GM12878 (cell line): Measurements from ENCODE around the gene TEX28. TPM values are rescaled to one million over a fixed set of nuclear protein-coding genes. Genes with fewer than 3 reads are reported as not detected.

ENCODE experiments used
- ATAC-seq: fragments of 200-7000 bp; cut with Tn5 transposase; 3 replicates; pipeline ENCODE4 v1.9.1; 2020; ENCODE audit warnings: mild to moderate bottlenecking, moderate library complexity
- BruUV-seq: library from RNA; stranded (reverse); fragments of 400-500 nt; replicated peaks from 2 replicates; lab custom pipeline; 2021; lab: Mats Ljungman, UMichigan
- CTCF ChIA-PET: fragments of 300-600 bp; sonication (Branson Sonifier 250); formaldehyde crosslinking; extraction: SDS; loops from one replicate; lab custom pipeline; 2021; ENCODE audit warnings: inconsistent platforms; lab: Yijun Ruan, JAX
- POLR2A ChIA-PET: fragments of 350-600 bp; formaldehyde crosslinking; extraction: SDS; loops from one replicate; lab custom pipeline; 2021; ENCODE audit warnings: inconsistent platforms; lab: Charles Lee
- RAD21 ChIA-PET: fragments of 300-600 bp; sonication (Branson Sonifier 250); formaldehyde crosslinking; loops from one replicate; lab custom pipeline; 2023; ENCODE audit warnings: antibody characterized with exemption; ENCODE audit not compliant: unreplicated experiment; lab: Charles Lee
- SMC1A ChIA-PET: fragments of 300-600 bp; sonication (Branson Sonifier 250); formaldehyde crosslinking; loops from one replicate; lab custom pipeline; 2023; ENCODE audit not compliant: unreplicated experiment, uncharacterized antibody; lab: Charles Lee
- DNase-seq: peaks from one replicate; pipeline ENCODE4 v3.0.0-alpha.2; 2011; ENCODE audit warnings: low read depth, low spot score
- FAIRE-seq: peaks from 3 replicates; lab custom pipeline; 2011; peaks lifted over from hg19 to GRCh38; lab: Jason Lieb, UNC
- H2AFZ ChIP-seq: 2 replicates; pipeline ENCODE4 v1.6.0; 2011; ENCODE audit warnings: low read depth, low read length, control low read depth; ENCODE audit not compliant: control insufficient read depth
- H3K27ac ChIP-seq: 2 replicates; pipeline ENCODE4 v1.5.1; 2011; ENCODE audit warnings: control low read depth; ENCODE audit not compliant: control insufficient read depth, insufficient read depth
- H3K27me3 ChIP-seq, 2 experiments: replicated peaks in 1 of 2; 2 replicates each; pipeline versions ENCODE4 v1.6.0 to v1.6.1; 2011; ENCODE audit warnings: low read length in 1 of 2; ENCODE audit not compliant: control insufficient read depth in 2 of 2, insufficient read depth in 2 of 2
- H3K36me3 ChIP-seq, 2 experiments: 2 replicates each; pipeline ENCODE4 v1.5.1; 2011; ENCODE audit warnings: low read length in 1 of 2; ENCODE audit not compliant: control insufficient read depth in 2 of 2, insufficient read depth in 2 of 2
- H3K4me1 ChIP-seq: 2 replicates; pipeline ENCODE4 v1.6.1; 2011; ENCODE audit warnings: mild to moderate bottlenecking, low read length, moderate library complexity, mixed read lengths; ENCODE audit not compliant: control insufficient read depth, insufficient read depth
- H3K4me2 ChIP-seq: 2 replicates; pipeline ENCODE4 v1.6.0; 2011; ENCODE audit warnings: control low read depth; ENCODE audit not compliant: control insufficient read depth, insufficient read depth
- H3K4me3 ChIP-seq: fragments of 200-600 bp; sonication (generic); 2 replicates; pipeline ENCODE4 v1.5.1; 2016
- H3K79me2 ChIP-seq: 2 replicates; pipeline ENCODE4 v1.6.0; 2011; ENCODE audit warnings: low read length; ENCODE audit not compliant: control insufficient read depth, insufficient read depth
- H3K9ac ChIP-seq: 2 replicates; pipeline ENCODE4 v1.8.0; 2011; ENCODE audit warnings: low read length, control low read depth, mixed read lengths; ENCODE audit not compliant: control insufficient read depth, insufficient read depth
- H3K9me3 ChIP-seq: replicated peaks from 3 replicates; pipeline ENCODE4 v1.5.1; 2011; ENCODE audit warnings: mild to moderate bottlenecking, low read length; ENCODE audit not compliant: control insufficient read depth, insufficient read depth
- H4K20me1 ChIP-seq: 2 replicates; pipeline ENCODE4 v1.6.0; 2011; ENCODE audit not compliant: control insufficient read depth, insufficient read depth
- CEBPB ChIP-seq, 2 experiments: fragments of 150-350 bp in 1 of 2; IDR thresholded peaks; 2 replicates each; pipeline ENCODE4 v1.6.1; 2012 to 2014; ENCODE audit warnings: low read depth in 2 of 2, low read length in 2 of 2, borderline replicate concordance in 1 of 2, inconsistent platforms in 1 of 2
- CREM ChIP-seq: IDR thresholded peaks from 2 replicates; pipeline ENCODE4 v1.6.1; 2014; ENCODE audit warnings: antibody characterized with exemption, low read depth
- E2F4 ChIP-seq: IDR thresholded peaks from 2 replicates; pipeline ENCODE4 v1.6.1; 2012; ENCODE audit warnings: low read depth, low read length, improper control_type of control experiment
- EP300 ChIP-seq, 2 experiments: fragments of 150-350 bp in 1 of 2; IDR thresholded peaks; 2 replicates each; pipeline ENCODE4 v1.6.1; 2011 to 2012; ENCODE audit warnings: low read depth in 2 of 2, low read length in 2 of 2, borderline replicate concordance in 1 of 2, improper control_type of control experiment in 1 of 2, inconsistent platforms in 1 of 2; ENCODE audit not compliant: control insufficient read depth in 1 of 2
- MAX ChIP-seq: IDR thresholded peaks from 2 replicates; pipeline ENCODE4 v1.6.1; 2012; ENCODE audit warnings: low read depth, low read length, improper control_type of control experiment
- MEF2B ChIP-seq: fragments of 450-650 bp; IDR thresholded peaks from 2 replicates; pipeline ENCODE4 v1.6.1; 2018; ENCODE audit warnings: mild to moderate bottlenecking, moderate library complexity; ENCODE audit not compliant: partially characterized antibody, poor library complexity, severe bottlenecking
- NFIC ChIP-seq: IDR thresholded peaks from 2 replicates; pipeline ENCODE4 v1.6.1; 2012; ENCODE audit warnings: low read depth, mild to moderate bottlenecking, inconsistent platforms, low read length, moderate library complexity
- NR2C2 ChIP-seq: IDR thresholded peaks from 2 replicates; pipeline ENCODE4 v1.6.1; 2011; ENCODE audit warnings: borderline replicate concordance, low read depth; ENCODE audit not compliant: control insufficient read depth, insufficient read length
- RFX5 ChIP-seq: IDR thresholded peaks from 2 replicates; pipeline ENCODE4 v1.6.1; 2011; ENCODE audit warnings: low read depth, low read length, improper control_type of control experiment
- WGBS: methylation state at CpG from one replicate; pipeline ENCODE4 v1.1.6; 2016; ENCODE audit warnings: low lambda C conversion rate; ENCODE audit not compliant: insufficient replicate concordance, insufficient coverage; ENCODE audit errors: missing lambda C conversion rate; 5-methylcytosine and 5-hydroxymethylcytosine counted together
- in situ Hi-C: fragments of 300-500 bp; cut with MboI; formaldehyde crosslinking; loops from 9 replicates; pipeline ENCODE4 v1.14.3; 2018; ENCODE audit warnings: mixed read lengths
- intact Hi-C: fragments of 100-400 bp; cut with micrococcal nuclease; formaldehyde crosslinking; loops from one replicate; pipeline ENCODE4 v1.14.2; 2022; ENCODE audit not compliant: unreplicated experiment
- polyA plus RNA-seq, 11 experiments: library from polyadenylated mRNA; depleted of rRNA in 4 of 11; unstranded in 6 of 11; stranded (reverse) in 5 of 11; fragments of >200 nt; fragmentation: Nextera tagmentation in 4 of 11; fragmentation: Illumina TruSeq in 1 of 11; extraction: Ambion mirVana in 4 of 11; extraction: Trizol in 1 of 11; gene quantifications; 1 replicate in 1 of 11; 2 replicates in 10 of 11; pipeline versions ENCODE4 v1.2.1 to v1.2.3, GENCODE V29; 2011 to 2016; ENCODE audit warnings: inconsistent platforms in 2 of 11, missing spikeins in 2 of 11, low read depth in 1 of 11
- total RNA-seq, 4 experiments: library from RNA; depleted of rRNA in 3 of 4; stranded (reverse); fragments of >200 nt in 3 of 4; fragmentation: Illumina TruSeq in 1 of 4; extraction: Trizol in 1 of 4; gene quantifications; 2 replicates each; pipeline versions ENCODE4 v1.2.1 to v1.2.3, GENCODE V29; 2013 to 2021

The TEX28 gene
- total and polyA plus RNA-seq, 10 of the 15 experiments (the other 5 are each of a cell fraction or from before 2014, with no cell fraction given) = not detected

DNA sequence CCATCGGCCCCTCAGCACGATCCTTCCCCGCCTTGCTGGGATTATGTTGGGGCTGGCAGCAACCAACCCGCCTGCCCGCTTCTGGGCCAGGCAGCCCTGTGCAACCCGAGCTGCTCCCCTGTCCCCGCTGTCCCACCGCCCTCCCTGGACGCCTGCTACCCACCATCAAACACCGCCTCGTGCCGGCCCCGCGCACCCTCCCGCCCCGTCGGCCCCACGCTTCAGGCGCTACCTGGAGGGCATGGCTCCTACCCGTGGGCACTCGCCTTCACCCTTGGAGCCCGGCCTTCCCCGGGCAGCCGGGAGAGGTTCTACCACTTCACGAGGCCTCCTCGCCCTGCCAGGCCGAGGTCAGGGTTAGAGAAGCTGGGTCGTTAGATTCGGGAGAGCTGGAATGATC is 37.6 kb upstream of the TEX28 start:
- Histone ChIP-seq H3K4me2 (no peak overlapping the region), H3K27me3 (no peaks in the 10 kb centered on the region), H3K27ac (no peak overlapping the region), H3K4me1 (peaks cover 21% of the 10 kb centered on the region), H3K9ac (no peak overlapping the region), H3K4me3 (no peak overlapping the region), H4K20me1 (no peaks in the 10 kb centered on the region), H3K9me3 (no peaks in the 10 kb centered on the region), H3K36me3 (no peaks in the 10 kb centered on the region), H3K79me2 (no peaks in the 10 kb centered on the region), H2AFZ (no peak overlapping the region)
- TF ChIP-seq NFIC = no peak
- no peak for TF ChIP-seq E2F4
- no peak for TF ChIP-seq NR2C2
- no peak for TF ChIP-seq MAX
- TF ChIP-seq CREM = no peak
- no peak for TF ChIP-seq RFX5
- TF ChIP-seq CEBPB (IDR thresholded peaks at IDR 0.05; ENCODE audit: borderline replicate concordance in 1 of 2, low read depth in 2 of 2, low read length in 2 of 2) = no peak
- TF ChIP-seq EP300 (IDR thresholded peaks at IDR 0.05; ENCODE audit: borderline replicate concordance in 1 of 2, control insufficient read depth in 1 of 2, low read depth in 2 of 2, low read length in 2 of 2) = no peak
- no peak for TF ChIP-seq MEF2B
- SMC1A ChIA-PET = no interaction called here
- intact Hi-C loops (no loop called here), in situ Hi-C loops (no loop called here)
- POLR2A ChIA-PET = no interaction called here
- RAD21 ChIA-PET = no interaction called here
- BruUV-seq = no TSS peak
- DNase-seq = no peak
- FAIRE-seq = no peak
- ATAC-seq = no peak
- CTCF ChIA-PET = no interaction called here
- WGBS = 78% methylated on average over 18 of the region's 29 CpGs
